Fibroblast of skin of left quadriceps (primary cell): ENCODE data around the gene C1orf21.
A peak's percentile ranks its signal among the peaks of the same experiment; 100 is the strongest.

Source experiments
- DNase-seq, 2 experiments: peaks; one replicate each; pipeline ENCODE4 v3.0.0-alpha.2; 2013; ENCODE audit warnings: low read depth in 2 of 2

C1orf21 gene

GRCh38 chr1:184387069-184387475 lies 243 bp downstream of the C1orf21 start:
- DNase-seq, result no peak

- DNase-seq, result no peak
These were observed 868 bp downstream of the C1orf21 start for GRCh38 chr1:184387476-184388318.

GRCh38 chr1:184388319-184388889 lies 1.6 kb downstream of the C1orf21 start:
- DNase-seq, result peak; percentile 45 to 57

GRCh38 chr1:184388971-184389370 lies 2.1 kb downstream of the C1orf21 start:
- DNase-seq, result no peak

- no peak for DNase-seq
These were observed 2.6 kb downstream of the C1orf21 start for GRCh38 chr1:184389446-184389845.

- no peak for DNase-seq
These were observed 4.1 kb downstream of the C1orf21 start for GRCh38 chr1:184390889-184391288.

GRCh38 chr1:184392067-184392466 lies 5.2 kb downstream of the C1orf21 start:
- DNase-seq, result no peak

GRCh38 chr1:184392779-184393522 lies 6.1 kb downstream of the C1orf21 start:
- no peak for DNase-seq

- DNase-seq, result no peak
These were observed 7.1 kb downstream of the C1orf21 start for GRCh38 chr1:184393962-184394361.

- no peak for DNase-seq
These were observed 8.5 kb downstream of the C1orf21 start for GRCh38 chr1:184395370-184395769.

- no peak for DNase-seq
These were observed 9.2 kb downstream of the C1orf21 start for GRCh38 chr1:184395937-184396480.

GRCh38 chr1:184399192-184399847 lies 12.5 kb downstream of the C1orf21 start:
- no peak for DNase-seq

- DNase-seq, result no peak
These were observed 17.3 kb downstream of the C1orf21 start for GRCh38 chr1:184403961-184404726.

- no peak for DNase-seq
These were observed 17.8 kb downstream of the C1orf21 start for GRCh38 chr1:184404727-184405027.

GRCh38 chr1:184405094-184405800 lies 18.4 kb downstream of the C1orf21 start:
- no peak for DNase-seq

GRCh38 chr1:184405801-184406142 lies 18.9 kb downstream of the C1orf21 start:
- no peak for DNase-seq

- DNase-seq, result no peak
These were observed 19.6 kb downstream of the C1orf21 start for GRCh38 chr1:184406479-184406878.

- DNase-seq, result no peak
These were observed 21.1 kb downstream of the C1orf21 start for GRCh38 chr1:184407816-184408510.

GRCh38 chr1:184408580-184408979 lies 21.8 kb downstream of the C1orf21 start:
- no peak for DNase-seq

GRCh38 chr1:184409011-184409410 lies 22.2 kb downstream of the C1orf21 start:
- DNase-seq, result no peak
